ENCODE measurements around the gene CES1.
"Not testable (repeated sequence)": the region's sequence is repeated elsewhere in the genome, so short reads cannot be mapped to it uniquely, and the experiment has no call there.

The CES1 gene

GRCh38 chr16:55790240-55790639 lies 42.7 kb downstream of the CES1 start:
- not testable (repeated sequence) for DNase-seq (ENCODE audit: low spot score)

DNA sequence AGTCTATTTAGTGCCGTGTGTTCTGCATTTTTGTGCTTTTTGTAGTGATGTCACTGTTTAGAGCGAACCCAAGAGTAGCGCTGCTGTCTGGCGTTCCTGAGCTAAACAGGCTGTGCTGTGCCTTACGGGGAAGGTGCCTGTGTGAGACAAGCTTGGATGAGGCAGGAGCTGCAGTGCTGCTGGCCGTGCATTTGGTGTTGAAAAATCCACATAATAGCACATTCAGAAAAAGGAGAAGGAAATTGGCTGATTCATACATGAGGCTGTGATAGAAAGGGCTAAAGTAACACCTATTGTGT lies 50.2 kb downstream of the CES1 start:
- not testable (repeated sequence) for DNase-seq (ENCODE audit: low spot score)

- DNase-seq (ENCODE audit: low spot score), result not testable (repeated sequence)
Observed at GRCh38 chr16:55782091-55782792, 50.7 kb downstream of the CES1 start.

GRCh38 chr16:55781456-55781855 lies 51.4 kb downstream of the CES1 start:
- not testable (repeated sequence) for DNase-seq (ENCODE audit: low spot score)

GRCh38 chr16:55780095-55780407 lies 52.8 kb downstream of the CES1 start:
- not testable (repeated sequence) for DNase-seq (ENCODE audit: low spot score)

DNA sequence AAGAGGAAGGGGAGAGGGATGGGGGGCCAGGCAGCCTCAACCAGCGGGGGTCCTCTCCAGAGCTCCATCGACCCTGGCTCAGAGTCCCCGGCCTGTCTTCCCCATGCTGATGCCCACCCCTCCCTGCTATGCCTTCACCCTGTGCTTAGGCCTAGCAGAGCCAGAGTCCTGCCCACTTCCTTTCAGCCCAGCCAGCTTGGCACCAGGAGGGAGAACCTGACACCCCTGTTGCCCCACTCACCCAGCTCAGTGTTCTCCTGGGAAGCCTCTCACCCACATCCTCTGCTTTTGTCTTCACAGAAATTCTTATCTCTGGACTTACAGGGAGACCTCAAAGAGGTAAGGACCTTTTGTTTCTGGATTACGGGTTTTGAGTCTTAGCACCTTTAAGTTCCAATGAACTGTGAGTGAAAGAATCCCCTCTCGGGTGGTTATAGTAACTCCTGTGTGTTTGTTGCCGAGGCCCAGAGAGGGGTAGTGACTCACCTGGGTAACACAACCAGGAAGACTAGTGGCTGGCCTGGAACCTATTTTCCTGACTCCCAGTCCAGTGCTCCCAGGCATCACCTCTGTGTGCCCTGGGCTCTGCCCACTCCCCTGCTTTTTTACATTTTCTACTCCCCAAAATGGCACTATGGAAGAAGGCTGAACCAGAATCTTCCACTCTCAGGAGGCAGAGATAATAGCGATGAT lies 53.3 kb downstream of the CES1 start:
- no peak for DNase-seq (ENCODE audit: low spot score)

DNA sequence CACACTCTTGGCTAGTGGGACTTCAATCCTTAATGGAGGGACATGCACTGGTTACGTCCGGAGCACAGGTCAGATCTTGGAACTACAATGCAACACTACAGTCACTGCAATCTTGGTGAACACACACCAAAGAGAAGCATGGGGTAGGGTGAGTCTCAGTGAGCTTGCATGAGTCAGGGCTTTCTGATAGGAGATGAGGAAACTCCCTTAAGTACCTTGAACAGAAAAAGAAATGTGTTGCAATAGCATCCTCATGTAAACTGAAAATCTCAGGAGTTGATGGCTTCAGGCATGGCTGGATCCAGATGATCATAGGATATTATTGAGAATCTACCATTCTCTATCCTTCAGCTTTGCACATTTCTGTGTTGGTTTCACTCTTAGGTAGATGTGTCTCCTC lies 54.1 kb downstream of the CES1 start:
- no peak for DNase-seq (ENCODE audit: low spot score)

DNA sequence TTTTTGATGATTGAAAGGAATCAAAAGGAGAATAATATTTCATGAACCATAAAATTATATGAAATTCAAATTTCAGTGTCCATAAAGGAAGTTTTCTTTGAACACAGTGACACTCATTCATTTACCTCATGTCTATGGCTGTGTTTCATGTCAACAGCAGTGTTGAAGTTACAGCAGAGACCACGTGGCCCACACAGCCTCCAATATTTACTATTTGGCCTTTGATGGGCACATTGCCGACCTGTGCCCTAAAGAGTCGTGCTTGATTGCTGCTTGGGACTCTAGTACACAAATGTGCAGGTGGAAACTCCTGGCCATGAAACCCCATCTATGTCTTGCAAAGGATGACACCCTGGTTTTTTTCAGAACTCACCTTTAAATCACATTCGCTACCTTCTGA lies 57.0 kb downstream of the CES1 start:
- DNase-seq (ENCODE audit: low spot score), result no peak

- DNase-seq (ENCODE audit: low spot score), result no peak
Observed at GRCh38 chr16:55773859-55774549, 58.9 kb downstream of the CES1 start.

DNA sequence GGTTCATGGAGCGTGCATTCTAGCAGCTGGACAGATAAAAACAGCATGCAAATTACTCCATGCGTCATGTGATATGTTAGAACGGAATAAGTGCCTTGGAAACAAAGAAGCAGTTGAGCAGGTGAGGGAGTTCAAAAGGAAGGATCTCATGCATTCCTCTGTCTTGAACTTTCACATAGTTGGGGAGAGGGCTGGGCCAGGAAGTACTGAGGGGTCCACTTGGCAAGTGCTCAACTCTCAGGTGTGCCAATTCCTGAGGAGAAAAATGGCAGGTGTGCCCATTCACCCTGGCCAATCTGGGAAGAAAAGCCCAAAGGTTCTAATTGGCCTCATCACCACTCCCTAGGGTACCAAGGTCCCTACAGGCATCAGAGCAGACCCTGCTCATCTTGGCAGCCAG lies 67.7 kb downstream of the CES1 start:
- no peak for DNase-seq (ENCODE audit: low spot score)

- DNase-seq (ENCODE audit: low spot score), result no peak
Observed at GRCh38 chr16:55760310-55761001, 72.4 kb downstream of the CES1 start.

DNA sequence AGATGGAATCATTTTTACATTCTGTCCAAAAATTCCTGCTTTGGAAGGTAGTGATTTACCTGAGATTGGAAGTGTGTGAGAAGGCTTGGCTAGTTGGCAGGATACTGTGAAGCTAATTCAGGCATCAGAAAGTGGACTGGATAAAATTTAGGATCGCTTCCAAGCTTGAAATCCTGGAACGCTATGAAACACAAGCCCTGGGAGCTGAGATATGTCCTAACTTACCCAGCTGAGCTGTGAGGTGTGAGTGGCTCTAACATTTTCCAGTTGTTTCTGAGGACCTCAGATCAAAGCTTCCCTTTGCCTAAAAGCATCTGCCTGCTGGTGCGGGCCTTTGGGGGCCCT lies 73.0 kb downstream of the CES1 start:
- not testable (repeated sequence) for DNase-seq (ENCODE audit: low spot score)

DNA sequence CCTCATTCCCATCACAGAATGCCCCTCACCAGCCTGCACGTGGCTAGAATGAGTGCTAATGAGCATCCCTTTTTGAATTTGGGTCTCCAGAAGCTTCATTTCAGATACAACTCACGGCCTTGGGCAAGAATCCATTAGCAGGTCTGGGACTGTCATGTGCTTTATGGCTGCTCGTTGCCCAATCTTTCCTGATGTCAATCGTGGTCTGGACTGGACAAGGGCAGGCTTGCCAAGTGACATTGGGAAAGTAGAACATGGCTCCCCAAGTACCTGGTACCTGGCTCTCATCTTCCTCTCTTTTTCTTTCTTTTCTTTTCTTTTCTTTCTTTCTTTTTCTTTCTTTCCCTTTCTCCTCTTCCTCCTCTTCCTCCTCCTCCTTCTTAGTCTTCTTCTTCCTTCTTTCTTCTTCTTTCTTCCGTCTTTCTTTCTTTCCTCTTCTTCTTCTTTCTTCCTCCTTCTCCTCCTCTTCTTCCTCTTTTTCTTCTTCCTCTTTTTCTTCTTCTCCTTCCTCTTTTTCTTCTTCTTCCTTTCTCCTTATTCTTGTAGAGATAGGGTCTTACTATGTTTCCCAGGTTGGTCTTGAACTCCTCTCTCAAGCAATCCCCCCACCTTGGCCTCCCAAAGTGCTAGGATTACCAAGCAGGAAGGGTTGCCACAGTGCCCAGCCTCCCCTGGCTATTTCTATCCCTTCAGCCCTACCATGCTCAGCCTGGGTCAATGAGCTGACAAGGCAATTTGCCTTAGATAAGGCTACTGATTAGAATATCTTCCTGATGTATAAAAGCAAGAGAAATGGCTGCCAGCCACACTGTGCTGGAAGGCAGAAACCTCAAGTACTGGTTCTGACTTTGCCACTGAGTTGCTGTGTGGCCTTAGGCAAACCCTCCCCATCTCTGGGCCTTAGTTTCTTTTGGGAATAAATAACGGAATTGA lies 75.0 kb downstream of the CES1 start:
- DNase-seq (ENCODE audit: low spot score), result not testable (repeated sequence)

GRCh38 chr16:55756963-55757362 lies 75.9 kb downstream of the CES1 start:
- DNase-seq (ENCODE audit: low spot score), result no peak

DNA sequence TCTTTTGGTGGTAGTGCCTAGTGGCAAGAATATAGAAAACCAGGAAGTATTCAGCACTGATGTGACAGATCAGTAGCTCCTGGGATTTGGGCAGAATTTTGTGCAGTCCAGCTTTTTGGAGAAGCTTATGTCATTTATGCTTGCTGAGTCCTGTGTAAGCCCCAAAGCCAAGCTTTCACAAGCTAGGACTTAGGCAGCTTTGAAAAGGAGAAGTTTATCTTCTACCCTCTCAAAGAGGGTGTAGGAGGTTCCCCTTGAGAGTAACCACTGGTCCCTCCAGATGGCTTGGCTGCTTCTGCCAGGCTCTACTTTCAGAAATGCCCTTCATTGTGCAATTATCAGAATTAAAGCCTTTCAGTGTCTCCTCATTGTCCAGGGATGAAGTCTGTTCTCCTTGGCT lies 78.8 kb downstream of the CES1 start:
- DNase-seq (ENCODE audit: low spot score), result no peak

GRCh38 chr16:55753145-55753631 lies 79.7 kb downstream of the CES1 start:
- peak; percentile 62 for DNase-seq (ENCODE audit: low spot score)

Data from kidney tubule cell (primary cell).